ENCODE measurements around the gene ASS1. TPM values are rescaled to one million over a fixed set of nuclear protein-coding genes. Genes with fewer than 3 reads are reported as not detected.
A peak's percentile ranks its signal among the peaks of the same experiment; 100 is the strongest.

Gene ASS1
- total RNA-seq, 1 experiment from 2014 or later: not detected

- no peak for DNase-seq (ENCODE audit: low spot score)
Observed at GRCh38 chr9:130418776-130419175, 26.0 kb upstream of the ASS1 start.

DNA sequence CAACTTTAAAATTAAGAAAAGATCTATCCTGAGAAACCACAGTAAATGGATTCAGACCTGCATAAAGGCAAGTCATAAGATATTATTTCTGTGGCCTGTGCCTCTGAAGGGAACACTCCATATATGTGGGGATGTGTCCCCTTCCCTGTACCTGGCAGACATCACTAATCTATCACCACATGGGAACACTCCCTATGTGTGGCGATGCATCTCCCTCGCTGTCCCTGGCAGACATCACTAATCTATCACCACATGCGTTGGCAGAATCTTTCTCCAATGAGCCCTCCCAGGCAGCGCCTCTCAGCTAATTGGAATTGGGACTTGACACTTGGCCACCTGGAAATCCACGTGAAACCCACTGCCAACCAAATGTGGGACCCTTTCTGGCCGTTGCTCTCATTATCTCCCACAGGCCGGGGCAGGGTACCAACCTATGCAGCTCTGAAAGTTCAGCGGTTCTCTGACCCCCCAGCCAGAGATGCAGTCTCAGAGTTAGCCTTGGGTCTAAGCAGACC is 25.2 kb upstream of the ASS1 start:
- no peak for DNase-seq (ENCODE audit: low spot score)

DNA sequence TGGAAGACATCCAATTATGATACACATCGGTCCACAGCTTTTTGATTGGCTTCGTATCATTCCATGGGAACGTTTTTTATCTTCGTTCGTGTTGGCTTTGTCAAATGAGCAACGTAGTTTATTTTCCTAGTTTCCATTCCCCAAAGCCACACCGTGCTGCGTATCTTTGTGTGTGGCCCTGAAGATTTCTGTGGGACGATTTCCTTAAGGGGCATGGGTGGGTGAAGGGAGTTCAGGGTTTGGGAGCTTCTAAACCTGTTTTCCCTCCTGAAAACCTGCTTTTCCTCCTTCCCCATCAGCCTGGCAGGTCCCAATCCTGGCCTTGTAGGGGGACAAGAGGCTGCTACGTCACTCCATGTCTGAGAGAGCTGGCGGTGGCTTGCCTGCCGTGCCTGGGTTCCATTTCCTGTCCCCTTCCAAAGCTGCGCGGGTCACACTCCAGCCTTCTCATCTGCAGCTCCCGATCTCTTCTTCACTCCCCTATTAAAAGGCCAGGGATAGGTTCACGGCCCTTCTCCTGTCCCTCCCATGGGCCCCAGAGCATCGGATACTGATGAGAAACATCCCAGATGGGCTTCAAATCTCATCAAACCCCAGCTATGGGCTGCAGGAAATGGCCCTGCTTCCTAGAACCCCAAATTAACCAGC is 23.5 kb upstream of the ASS1 start:
- no peak for DNase-seq (ENCODE audit: low spot score)

DNA sequence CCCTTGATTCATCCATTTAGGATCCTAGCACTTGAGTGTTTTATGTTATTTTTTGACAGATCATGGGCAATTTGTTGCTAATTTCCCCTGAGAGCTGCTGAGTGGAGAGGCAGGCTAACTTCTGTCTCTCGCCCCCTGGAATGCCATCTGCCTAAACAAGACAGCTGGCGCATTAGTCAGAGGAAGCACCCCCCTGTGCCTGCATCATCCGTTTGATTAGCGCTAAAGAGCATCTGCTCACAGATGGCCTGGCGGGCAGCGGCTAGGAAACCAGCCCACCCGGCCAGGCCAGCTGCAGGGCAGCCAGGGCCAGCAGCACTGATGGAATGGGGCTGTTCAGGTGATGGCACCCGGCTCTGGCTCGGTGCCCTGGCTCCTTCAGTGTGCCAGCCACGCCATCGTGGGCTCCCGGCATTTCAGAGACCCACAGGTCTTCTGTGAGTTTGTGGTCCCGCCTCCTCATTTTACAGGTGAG is 22.9 kb upstream of the ASS1 start:
- peak; percentile 73 for DNase-seq (ENCODE audit: low spot score)

DNA sequence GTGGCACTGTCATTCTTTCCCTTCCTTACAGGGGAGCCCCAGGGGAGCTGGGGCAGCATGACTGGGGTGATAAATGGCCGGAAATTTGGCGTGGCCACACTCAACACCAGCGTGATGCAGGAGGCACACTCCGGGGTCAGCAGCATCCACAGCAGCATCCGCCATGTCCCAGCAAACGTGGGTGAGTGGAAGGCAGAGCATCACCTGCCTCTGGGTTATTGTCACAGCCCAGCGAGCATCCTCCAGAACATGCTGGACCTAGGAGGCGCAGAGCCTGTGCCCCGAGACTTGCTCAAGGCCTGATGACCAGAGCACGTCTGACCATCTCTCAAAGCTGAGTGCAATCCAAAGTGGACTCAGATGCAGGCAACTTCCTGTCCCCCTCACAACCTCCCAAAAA is 22.2 kb upstream of the ASS1 start:
- DNase-seq (ENCODE audit: low spot score): no peak

GRCh38 chr9:130423272-130423671 is 21.5 kb upstream of the ASS1 start:
- DNase-seq (ENCODE audit: low spot score): no peak

- DNase-seq (ENCODE audit: low spot score): no peak
Observed at GRCh38 chr9:130424595-130425454, 19.9 kb upstream of the ASS1 start.

DNA sequence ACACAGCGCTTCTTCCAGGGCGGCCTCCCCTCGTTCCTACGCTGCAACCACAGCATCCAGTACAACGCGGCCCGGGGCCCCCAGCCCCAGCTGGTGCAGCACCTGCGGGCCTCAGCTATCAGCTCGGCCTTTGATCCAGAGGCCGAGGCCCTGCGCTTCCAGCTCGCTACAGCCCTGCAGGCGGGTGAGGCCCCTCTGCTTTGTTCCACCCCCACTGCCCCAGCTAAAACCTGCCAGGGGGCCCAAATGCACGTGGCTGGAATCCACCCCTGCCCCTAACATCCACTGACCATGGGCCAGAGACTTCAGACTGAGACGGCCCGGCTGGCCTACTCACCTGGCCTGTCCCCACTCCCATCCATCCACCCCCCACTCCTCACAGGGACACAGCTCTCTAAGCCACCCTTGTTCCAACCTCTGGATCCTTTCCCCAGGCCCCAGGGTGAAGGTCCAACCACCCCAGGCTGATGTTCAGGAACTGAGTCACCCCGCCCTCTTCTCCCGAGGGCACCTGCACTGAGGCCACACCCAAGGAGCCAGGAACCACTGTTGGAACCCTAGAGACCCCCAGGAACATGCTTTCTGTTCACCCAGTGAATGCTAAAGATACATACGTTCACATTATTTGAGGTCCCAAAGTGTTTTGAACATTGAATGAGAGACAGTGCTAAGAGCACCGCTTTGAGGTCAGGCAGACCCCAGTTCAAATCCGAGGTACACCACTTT is 18.9 kb upstream of the ASS1 start:
- no peak for DNase-seq (ENCODE audit: low spot score)

GRCh38 chr9:130426467-130426773 is 18.3 kb upstream of the ASS1 start:
- no peak for DNase-seq (ENCODE audit: low spot score)

DNA sequence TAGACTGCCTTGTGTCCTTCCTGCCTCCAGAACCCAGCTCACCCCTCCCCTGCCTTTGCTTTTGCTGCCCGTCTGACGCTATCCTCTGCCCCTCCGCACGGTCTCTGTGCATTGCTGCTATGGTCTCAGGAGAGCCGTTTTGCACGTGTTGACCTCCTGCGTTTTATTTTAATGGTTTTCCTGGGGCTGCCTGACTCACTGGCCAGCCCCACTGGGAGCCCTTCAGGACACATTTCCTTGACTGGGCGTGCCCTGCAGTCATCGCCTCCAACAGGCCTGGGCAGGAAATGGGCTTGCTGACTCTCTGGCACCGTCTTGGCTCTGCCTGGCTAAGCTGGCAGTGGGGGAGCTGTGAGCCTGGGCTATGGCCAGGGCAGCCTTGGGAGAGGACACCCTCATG is 17.9 kb upstream of the ASS1 start:
- DNase-seq (ENCODE audit: low spot score): peak; percentile 57

GRCh38 chr9:130427326-130427725 is 17.4 kb upstream of the ASS1 start:
- DNase-seq (ENCODE audit: low spot score): no peak

- DNase-seq (ENCODE audit: low spot score): no peak
Observed at GRCh38 chr9:130428086-130428665, 16.6 kb upstream of the ASS1 start.

DNA sequence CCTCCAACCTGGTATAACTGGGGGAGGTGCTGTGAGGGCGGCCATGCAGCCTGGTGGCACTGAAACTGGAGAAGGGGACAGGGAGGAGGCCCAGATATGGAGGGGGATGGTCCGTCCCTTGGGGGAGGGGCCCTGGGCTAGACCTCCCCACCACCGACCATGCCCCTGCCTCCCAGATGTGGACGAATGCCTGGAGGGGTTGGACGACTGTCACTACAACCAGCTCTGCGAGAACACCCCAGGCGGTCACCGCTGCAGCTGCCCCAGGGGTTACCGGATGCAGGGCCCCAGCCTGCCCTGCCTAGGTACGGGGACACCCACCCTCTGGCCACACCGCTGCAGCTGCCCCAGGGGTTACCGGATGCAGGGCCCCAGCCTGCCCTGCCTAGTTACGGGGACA is 15.4 kb upstream of the ASS1 start:
- DNase-seq (ENCODE audit: low spot score): no peak

DNA sequence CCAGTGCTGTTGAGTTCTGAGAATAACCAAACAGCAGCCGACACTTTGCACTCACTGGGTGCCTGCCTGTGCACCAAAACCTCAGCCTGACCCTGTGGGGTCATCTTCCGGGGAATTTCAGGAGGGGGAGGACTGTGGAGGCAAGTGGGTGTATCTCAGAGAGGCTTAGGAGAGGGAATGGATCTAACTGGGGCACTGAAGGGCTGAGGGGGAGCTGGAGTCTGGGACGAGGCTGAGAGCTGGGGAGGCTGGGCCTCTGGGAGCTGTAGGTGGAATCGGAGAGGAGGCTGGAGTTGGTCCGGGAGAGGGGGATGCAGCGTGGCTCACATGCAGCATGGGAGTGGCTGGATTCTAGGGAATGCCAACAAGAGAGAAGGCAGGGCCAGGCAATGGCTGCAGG is 14.9 kb upstream of the ASS1 start:
- no peak for DNase-seq (ENCODE audit: low spot score)

DNA sequence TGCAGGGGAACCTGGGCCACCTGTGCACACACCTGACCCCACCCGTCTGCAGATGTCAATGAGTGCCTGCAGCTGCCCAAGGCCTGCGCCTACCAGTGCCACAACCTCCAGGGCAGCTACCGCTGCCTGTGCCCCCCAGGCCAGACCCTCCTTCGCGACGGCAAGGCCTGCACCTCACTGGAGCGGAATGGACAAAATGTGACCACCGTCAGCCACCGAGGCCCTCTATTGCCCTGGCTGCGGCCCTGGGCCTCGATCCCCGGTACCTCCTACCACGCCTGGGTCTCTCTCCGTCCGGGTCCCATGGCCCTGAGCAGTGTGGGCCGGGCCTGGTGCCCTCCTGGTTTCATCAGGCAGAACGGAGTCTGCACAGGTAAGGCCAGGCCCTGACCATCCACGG is 14.5 kb upstream of the ASS1 start:
- DNase-seq (ENCODE audit: low spot score): no peak

DNA sequence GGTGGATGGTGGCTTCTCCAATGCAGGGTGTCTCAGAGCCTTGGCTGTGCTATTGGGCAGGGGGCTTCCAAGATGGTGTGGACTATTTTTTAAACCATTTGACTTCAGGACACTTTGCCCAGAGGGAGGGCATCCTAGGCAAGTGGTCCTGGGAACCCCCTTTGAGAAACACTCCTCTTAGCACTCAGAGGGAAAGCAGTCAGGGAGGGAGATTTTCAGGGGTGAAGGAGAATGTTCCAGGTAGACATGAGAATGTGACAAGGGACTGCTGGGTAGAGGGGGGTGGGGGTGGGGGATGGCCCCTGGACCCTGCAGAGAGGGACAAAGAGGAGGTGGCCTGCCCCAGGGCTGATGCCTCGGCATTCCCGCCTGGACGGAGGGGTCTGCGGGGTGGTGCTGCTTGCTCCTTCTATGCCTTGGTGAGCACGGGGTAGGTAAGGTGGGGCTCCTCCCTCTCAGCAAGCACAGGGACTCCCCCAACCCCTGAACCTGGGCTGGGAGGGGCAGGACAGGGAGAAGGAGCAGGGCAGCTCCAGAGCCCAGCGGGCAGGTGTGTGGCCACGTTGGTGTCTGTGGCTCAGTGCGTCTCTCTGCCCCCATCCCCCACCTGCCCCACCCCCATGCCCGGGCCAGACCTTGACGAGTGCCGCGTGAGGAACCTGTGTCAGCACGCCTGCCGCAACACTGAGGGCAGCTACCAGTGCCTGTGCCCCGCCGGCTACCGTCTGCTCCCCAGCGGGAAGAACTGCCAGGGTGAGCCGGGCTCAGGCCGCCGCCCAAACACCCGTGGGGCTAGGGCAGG is 13.8 kb upstream of the ASS1 start:
- no peak for DNase-seq (ENCODE audit: low spot score)

GRCh38 chr9:130431536-130432303 is 13.0 kb upstream of the ASS1 start:
- no peak for DNase-seq (ENCODE audit: low spot score)

GRCh38 chr9:130432362-130432761 is 12.4 kb upstream of the ASS1 start:
- no peak for DNase-seq (ENCODE audit: low spot score)

- DNase-seq (ENCODE audit: low spot score): no peak
Observed at GRCh38 chr9:130432796-130433167, 12.0 kb upstream of the ASS1 start.

- no peak for DNase-seq (ENCODE audit: low spot score)
Observed at GRCh38 chr9:130433168-130433946, 11.4 kb upstream of the ASS1 start.
